ENCODE results near the gene KCNA10. TPM values are rescaled to one million over a fixed set of nuclear protein-coding genes. Genes with fewer than 3 reads are reported as not detected.

KCNA10 gene
- total RNA-seq, 4 donors from 2014 or later = not detected

DNA sequence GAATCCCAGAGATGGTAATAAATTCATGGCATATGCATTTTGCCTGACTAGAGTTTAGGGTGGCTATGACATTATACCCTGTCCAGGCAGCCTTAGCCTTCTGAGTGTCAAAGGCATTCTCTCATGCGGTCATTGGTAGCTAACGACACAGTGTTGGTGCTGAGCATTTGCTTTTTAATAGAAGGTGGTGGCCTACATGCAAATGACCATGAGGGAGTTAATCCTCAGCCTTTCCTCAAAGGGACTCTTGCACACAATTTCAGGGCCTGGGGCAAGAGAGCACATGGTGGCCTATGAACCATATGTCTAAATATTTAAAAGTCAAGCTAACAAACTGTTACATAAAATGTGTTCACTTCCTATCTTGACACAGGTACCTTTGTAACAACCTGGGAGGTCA is 30.9 kb upstream of the KCNA10 start:
- Histone ChIP-seq H3K4me3 (no peak overlapping the region), H3K4me1 (peaks cover 0 to under 1% (median under 1%) of the 10 kb centered on the region in 4 donors), H3K36me3 (no peaks in the 10 kb centered on the region), H3K27ac (no peak overlapping the region), H3K27me3 (peaks cover 28% of the 10 kb centered on the region), H3K9me3 (no peaks in the 10 kb centered on the region)
- intact Hi-C loops (cut with DNase I; ENCODE audit: low total_unique reads) = loop anchor here (10.0 kb wide), 1 partner anchor 65 kb away; no protein-coding TSS in a partner anchor
- in situ Hi-C loops (cut with MboI; ENCODE audit: low pct_ligation_motif_present in 1 of 4, low pct_unique_long_range_greater_than_20kb in 1 of 4, low sequenced_read_pairs in 3 of 4) = loop anchor here in 1 of 4 donors (10.0 kb wide), 1 partner anchor 65 kb away; no protein-coding TSS in a partner anchor
- no peak for TF ChIP-seq POLR2AphosphoS5 (IDR thresholded peaks at IDR 0.05)
- TF ChIP-seq EP300 (IDR thresholded peaks at IDR 0.05; ENCODE audit: low read depth) = no peak
- TF ChIP-seq, protein P1, sequence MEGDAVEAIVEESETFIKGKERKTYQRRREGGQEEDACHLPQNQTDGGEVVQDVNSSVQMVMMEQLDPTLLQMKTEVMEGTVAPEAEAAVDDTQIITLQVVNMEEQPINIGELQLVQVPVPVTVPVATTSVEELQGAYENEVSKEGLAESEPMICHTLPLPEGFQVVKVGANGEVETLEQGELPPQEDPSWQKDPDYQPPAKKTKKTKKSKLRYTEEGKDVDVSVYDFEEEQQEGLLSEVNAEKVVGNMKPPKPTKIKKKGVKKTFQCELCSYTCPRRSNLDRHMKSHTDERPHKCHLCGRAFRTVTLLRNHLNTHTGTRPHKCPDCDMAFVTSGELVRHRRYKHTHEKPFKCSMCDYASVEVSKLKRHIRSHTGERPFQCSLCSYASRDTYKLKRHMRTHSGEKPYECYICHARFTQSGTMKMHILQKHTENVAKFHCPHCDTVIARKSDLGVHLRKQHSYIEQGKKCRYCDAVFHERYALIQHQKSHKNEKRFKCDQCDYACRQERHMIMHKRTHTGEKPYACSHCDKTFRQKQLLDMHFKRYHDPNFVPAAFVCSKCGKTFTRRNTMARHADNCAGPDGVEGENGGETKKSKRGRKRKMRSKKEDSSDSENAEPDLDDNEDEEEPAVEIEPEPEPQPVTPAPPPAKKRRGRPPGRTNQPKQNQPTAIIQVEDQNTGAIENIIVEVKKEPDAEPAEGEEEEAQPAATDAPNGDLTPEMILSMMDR (IDR thresholded peaks at IDR 0.05) = no peak
- TF ChIP-seq POLR2A (IDR thresholded peaks at IDR 0.05) = no peak
- no peak for DNase-seq
- 69% methylated on average over 2 of the region's 2 CpGs; no CpG with 5 or more reads in 1 of the 2 donors for WGBS, 2 donors (ENCODE audit: low coverage in 1 of 2)

DNA sequence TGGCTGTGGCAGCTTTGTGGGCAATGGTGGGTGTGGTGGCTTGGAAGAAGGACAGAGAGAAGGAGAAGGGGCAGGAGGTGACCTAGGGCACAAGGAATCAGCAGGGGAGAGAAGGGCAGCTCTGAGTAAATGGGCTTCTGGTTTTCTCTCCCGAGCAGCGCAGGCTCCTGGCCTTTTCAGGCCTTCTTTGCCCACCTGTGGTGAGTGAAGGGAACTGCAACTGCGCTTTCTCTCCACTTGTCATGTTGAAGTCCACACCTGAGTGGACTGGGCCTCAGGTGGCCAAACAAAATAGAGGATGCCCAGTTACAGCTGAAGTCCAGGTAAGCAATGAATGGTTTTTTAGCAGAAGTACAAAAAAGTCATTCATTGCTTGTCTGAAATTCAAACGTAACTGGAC is 29.4 kb upstream of the KCNA10 start:
- H3K9me3 ChIP-seq = no peaks in the 10 kb centered on the region
- in situ Hi-C loops (cut with MboI; ENCODE audit: low pct_ligation_motif_present in 1 of 4, low pct_unique_long_range_greater_than_20kb in 1 of 4, low sequenced_read_pairs in 3 of 4) (no loop called here), intact Hi-C loops (cut with DNase I; ENCODE audit: low total_unique reads) (no loop called here)

DNA sequence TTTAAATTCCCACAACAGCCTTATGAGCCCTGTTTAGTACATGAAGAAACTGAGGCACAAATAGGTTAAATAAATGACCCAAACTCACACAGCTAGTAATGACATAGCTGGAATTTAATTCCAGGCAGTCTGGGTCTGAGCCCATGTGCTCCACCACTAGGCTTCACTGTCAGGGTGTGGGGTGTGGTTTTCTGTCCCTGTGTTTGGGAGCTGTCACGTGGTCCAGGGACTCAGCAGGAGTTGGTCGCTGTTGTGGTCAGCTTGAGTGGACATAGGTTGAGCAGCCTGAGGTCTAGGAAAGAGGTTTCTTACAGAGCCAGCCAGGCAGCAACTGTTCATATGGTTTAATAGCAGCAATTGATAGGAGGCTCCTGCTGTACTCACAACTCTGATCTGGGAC is 28.0 kb upstream of the KCNA10 start:
- TF ChIP-seq POLR2A (IDR thresholded peaks at IDR 0.05) (no peak), EP300 (IDR thresholded peaks at IDR 0.05; ENCODE audit: low read depth) (no peak), POLR2AphosphoS5 (IDR thresholded peaks at IDR 0.05) (no peak)
- TF ChIP-seq, protein P1 (IDR thresholded peaks at IDR 0.05) = no peak
- Histone ChIP-seq H3K27me3 (peaks cover 5% of the 10 kb centered on the region), H3K4me3 (no peak overlapping the region), H3K27ac (no peak overlapping the region), H3K9me3 (no peaks in the 10 kb centered on the region), H3K36me3 (no peaks in the 10 kb centered on the region), H3K4me1 (no peaks in the 10 kb centered on the region)
- no peak for DNase-seq
- in situ Hi-C loops (cut with MboI; ENCODE audit: low pct_ligation_motif_present in 1 of 4, low pct_unique_long_range_greater_than_20kb in 1 of 4, low sequenced_read_pairs in 3 of 4) (no loop called here), intact Hi-C loops (cut with DNase I; ENCODE audit: low total_unique reads) (no loop called here)
- WGBS, 2 donors (ENCODE audit: low coverage in 1 of 2) = 81% methylated on average over 2 of the region's 2 CpGs; no CpG with 5 or more reads in 1 of the 2 donors

More for the DNA sequence above, 29.4 kb upstream of the KCNA10 start:
- Histone ChIP-seq H3K27ac (no peak overlapping the region), H3K4me1 (no peaks in the 10 kb centered on the region), H3K4me3 (no peak overlapping the region), H3K36me3 (no peaks in the 10 kb centered on the region), H3K27me3 (peaks cover 17% of the 10 kb centered on the region)
- DNase-seq = no peak
- TF ChIP-seq, protein P1 (IDR thresholded peaks at IDR 0.05) = peak; percentile 22 to 41 (median 30)
- no peak for TF ChIP-seq EP300 (IDR thresholded peaks at IDR 0.05; ENCODE audit: low read depth)
- WGBS, 2 donors (ENCODE audit: low coverage in 1 of 2) = 64 to 69% methylated on average over 3 to 4 of the region's 4 CpGs

DNA sequence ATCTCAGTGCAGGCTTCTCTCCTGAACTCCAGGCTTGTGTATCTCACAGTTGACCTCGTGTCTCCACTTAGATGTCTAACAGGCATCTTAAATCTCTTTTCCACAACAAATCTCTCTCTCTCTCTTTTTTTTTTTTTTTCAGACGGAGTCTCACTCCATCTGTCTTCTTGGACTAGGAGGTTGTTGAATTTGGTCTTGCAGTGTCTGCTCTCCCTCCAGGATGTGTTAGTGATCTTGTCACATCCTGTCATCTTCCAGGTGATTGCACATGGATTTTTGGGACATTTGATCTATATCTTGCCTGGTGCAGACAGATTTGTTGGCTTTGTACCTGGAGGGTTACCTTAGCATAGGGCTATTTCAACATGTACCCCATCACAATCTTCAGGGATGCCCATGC is 26.5 kb upstream of the KCNA10 start:
- no peak overlapping the region for H3K4me3 ChIP-seq
- no peaks in the 10 kb centered on the region for H3K36me3 ChIP-seq
- WGBS, 2 donors (ENCODE audit: low coverage in 1 of 2) = 36 to 56% methylated on average over 2 of the region's 2 CpGs
- no peaks in the 10 kb centered on the region for H3K4me1 ChIP-seq
- no peaks in the 10 kb centered on the region for H3K9me3 ChIP-seq
- DNase-seq = no peak
- in situ Hi-C loops (cut with MboI; ENCODE audit: low pct_ligation_motif_present in 1 of 4, low pct_unique_long_range_greater_than_20kb in 1 of 4, low sequenced_read_pairs in 3 of 4) (no loop called here), intact Hi-C loops (cut with DNase I; ENCODE audit: low total_unique reads) (no loop called here)
- H3K27me3 ChIP-seq = peaks cover 5% of the 10 kb centered on the region
- TF ChIP-seq, protein P1 (IDR thresholded peaks at IDR 0.05) = no peak
- TF ChIP-seq POLR2AphosphoS5 (IDR thresholded peaks at IDR 0.05) = no peak
- no peak for TF ChIP-seq POLR2A (IDR thresholded peaks at IDR 0.05)
- TF ChIP-seq EP300 (IDR thresholded peaks at IDR 0.05; ENCODE audit: low read depth) = no peak
- no peak overlapping the region for H3K27ac ChIP-seq

Data from transverse colon (tissue), 4 donors.